Limb (tissue), 2 donors: ENCODE results near the gene KCNC4.

Experiments used
- DNase-seq, 2 donors: peaks; one replicate each; pipeline ENCODE4 v3.0.0-alpha.2; 2016; ENCODE audit errors: extremely low spot score in 2 of 2

KCNC4 gene

DNA sequence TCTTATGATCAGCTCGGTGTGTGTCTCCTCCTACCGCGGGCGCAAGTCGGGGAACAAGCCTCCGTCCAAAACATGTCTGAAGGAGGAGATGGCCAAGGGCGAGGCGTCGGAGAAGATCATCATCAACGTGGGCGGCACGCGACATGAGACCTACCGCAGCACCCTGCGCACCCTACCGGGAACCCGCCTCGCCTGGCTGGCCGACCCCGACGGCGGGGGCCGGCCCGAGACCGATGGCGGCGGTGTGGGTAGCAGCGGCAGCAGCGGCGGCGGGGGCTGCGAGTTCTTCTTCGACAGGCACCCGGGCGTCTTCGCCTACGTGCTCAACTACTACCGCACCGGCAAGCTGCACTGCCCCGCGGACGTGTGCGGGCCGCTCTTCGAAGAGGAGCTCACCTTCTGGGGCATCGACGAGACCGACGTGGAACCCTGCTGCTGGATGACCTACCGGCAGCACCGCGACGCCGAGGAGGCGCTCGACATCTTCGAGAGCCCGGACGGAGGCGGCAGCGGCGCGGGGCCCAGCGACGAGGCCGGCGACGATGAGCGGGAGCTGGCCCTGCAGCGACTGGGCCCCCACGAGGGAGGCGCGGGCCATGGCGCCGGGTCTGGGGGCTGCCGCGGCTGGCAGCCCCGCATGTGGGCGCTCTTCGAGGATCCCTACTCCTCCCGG is 1.5 kb downstream of the KCNC4 start:
- DNase-seq: peak in 1 of 2 donors; percentile 46

DNA sequence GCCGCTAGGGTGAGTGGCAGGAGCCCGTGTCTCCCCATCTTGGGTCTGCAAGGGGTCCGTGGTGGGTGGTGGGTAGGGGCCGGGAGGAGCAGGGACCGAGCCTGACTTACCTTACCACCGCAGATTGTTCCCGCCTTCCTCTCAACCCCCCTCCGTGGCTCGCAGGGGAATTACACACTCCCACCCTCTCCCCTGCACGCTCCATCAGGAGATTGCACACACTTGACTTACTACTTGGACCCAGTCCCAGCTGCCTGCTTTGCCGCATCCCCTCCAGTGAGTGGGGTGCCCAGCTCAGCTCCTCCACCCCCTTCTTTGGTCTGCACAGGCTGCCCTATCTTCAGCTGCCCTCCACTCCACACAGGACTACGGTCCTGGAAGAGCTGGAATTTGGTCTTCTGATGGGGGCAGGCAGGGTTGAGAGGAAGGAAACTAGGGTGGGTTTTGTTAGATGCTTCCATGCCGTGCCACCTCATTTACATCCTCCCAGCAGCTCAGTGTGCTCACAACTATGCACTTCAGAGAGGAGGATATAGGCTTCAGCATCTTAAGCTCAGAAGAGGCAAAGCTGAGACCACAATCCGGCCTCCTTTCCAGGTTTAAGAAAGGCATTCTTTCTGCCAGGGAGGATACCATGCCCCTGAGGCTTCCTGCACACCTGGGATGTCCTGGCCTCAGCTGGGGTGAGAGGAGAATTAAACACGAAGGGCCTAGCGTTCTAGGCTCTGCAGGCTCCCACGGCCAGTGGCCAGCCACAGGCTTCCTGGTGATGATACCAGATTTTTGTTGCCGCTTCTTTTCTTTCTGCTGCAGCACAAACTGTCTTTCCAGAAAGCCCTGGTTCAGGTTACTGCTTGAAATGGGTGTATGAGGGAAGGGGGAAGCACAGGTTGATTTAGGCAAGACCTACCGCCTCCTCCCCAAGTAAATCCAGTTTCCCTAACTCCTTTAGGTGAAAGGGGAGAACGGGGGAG is 2.3 kb downstream of the KCNC4 start:
- peak in 1 of 2 donors; percentile 48 for DNase-seq

DNA sequence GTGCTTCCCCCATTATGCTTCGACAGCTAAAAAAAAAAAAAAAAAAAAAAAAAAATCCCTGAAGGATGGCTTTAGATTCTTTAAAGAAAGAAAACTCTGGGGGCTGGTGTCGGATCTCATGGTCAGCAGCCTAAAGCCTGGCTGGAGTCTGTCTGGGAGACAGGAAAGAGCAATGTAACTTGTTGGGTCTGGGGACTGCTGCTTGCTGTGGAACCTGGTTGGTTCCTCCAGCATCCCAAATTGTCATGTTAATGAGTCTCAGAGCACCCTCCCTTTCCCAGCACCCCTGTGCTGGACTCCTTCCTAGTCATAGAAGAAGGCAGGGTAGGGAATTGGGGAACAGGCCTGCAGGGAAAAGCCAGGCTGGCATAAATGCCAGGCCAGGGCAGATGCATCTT is 3.0 kb downstream of the KCNC4 start:
- DNase-seq: no peak

DNA sequence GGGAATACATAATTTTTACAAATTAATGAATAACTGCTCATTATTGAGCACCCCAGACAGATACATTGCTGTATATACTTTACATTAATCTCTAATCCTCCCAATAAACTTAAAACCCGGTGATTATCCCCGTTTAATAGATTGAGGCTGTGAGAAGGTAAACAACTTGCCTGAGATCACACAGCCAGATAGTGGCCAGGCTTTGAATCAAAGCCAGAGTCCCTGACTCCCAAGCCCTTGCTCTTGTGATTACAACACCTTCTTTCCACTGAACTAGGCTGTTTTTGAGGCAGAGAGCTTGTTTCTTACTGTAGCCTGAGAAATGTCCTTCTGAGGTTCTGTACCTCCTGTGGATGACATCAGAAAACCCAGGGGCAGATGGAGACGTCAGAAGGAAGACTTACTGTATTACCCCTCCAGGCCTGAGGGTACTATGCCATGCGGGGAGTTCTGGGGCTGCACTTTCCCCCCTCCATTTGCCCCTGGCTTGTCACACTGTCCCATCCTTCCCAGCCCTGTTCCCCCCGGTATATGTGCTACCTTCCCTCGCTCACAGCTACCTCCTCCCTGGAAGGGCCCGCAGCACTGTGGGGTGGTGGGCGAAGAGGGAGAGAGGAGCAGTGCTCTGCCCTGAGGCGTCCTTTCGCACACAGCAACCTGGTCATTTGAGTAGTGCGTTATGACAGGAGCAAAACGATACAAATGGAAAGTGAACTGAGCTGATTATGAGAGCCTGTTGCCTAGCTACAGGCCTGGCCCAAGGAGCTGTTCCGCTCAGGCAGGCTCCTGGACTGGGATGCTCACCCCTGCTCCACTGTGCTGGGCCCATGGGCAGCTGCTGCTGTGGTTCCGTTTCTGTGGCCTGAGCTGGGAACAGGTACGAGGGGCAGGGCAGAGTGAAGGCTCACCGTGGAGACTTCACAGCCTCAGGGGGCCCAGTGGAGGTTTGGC is 4.6 kb downstream of the KCNC4 start:
- DNase-seq: no peak

DNA sequence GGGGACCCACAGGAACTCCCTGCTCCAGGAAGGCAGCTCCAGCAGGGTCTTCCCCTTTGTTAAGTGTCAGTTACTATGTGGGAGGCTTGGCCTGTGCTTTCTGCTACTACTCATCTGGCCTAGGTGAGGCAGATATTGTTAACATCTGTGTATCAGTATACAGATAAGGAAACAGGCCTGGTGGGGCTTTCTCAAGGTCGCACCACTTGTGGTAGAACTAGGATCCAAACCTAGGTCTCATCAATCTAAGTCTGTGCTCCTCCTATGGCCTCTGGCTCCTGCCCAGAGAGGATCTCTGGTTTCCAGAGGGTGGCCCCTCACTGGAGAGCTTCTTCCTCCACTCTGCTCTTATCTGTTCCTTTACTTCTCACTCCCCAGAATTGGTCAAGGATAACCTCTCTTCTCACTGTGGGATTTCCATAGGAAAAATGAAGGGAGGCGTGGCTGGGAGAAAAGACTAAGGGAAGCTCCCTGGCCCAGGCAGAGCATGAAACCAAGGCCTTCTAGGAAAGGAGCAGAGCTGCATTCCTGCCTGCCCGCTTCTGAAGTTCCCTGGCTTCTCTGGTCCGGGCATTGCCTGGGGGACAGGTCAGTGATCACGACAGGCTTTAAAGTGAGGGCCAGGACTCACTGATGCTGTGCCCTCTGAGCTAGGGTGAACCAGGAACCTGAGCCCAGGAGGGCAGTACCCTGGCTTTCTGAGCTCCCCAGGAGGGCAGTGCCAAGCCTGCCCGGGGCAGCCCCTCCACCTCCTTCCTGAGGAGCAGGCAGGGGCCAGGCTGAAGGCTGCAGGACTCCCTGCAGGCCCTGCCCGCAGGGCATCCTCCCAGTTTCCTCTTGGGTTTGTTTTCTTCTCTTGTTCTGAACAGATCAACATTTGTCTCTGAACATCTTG is 5.8 kb downstream of the KCNC4 start:
- no peak for DNase-seq

DNA sequence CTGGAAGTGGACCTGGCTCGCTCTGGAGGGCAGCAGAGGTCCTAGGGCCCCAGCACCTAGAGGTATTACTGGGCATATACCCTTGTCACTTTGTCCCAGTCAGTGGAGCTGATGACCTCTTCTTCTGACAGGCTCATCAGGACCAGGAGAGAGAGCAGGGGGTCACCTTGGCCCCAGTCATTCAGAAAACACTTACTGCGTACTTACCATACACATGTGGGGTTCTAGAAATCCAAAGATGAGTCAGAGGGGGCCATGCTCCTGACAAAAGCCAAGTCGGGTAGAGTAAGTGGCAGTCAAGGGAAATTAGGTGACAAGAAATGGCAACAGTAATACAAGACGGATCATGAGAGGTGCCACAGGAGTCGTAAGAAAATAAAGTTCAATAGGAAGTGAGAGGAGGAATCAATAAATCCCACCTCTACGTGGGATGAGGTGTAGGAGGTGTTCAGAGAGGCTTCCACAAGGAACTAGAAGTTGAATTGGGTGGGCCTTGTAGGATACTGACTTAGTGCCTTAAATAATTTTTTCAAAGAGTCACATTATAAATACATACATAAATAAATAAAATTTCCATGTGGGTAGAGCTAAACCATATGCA is 6.8 kb downstream of the KCNC4 start:
- DNase-seq: no peak

DNA sequence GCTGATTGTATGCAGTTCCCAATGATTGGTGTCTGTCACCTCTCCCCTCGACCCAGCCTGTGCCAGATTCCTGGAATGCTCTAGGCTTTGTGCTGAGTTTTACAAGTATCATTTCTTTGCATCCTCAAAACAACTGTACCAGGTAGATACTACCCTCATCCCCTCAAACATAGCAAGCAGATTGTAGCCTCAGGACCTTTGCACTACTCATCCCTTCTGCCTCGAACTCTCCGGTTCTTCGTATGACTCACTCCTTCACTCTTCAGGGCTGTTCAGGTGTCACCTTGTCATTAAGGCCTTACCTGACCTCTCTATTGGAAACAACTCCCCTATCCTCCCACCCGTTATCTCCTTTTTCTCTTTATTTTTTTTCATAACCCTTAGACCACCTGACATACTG is 8.0 kb downstream of the KCNC4 start:
- no peak for DNase-seq

DNA sequence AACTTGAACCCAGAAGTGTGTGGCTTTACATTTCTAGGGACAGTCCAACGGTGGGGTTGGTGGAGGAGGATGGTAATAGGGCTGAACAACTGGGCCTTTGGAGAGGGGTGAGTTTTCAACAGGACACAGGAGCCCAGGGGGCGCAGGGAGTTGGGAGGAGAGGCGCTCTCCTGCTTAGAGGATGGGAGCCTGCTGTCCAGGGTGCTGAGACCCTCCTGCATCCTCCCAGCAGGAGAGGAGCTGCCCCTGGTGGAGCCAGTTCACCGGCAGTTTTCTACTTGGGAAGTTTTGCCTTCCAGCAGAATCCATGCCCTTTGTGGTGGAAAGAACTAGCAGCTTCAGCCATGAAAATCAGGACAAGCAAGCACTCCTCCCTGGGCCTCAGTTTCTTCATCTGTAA is 8.6 kb downstream of the KCNC4 start:
- DNase-seq: no peak

DNA sequence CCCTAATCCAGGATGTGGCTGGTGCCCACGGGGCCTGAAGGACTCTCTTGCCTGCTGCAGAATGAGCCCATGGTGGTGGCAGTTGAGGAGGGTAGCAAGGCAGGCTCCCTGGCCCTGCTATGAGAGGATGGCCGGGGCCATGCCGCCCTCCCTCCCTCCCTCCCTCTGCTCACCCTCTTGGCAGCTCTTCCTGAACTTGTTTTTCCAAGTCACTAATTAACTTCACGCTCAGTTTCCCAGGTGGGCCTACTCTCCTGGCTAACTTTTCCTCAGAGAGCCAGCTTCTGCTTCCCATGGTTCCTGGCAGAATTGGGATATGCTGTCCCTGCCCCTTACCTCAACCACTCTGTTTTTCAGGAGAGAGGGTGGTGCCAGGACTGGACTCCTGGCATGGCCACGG is 10.2 kb downstream of the KCNC4 start:
- DNase-seq: no peak

DNA sequence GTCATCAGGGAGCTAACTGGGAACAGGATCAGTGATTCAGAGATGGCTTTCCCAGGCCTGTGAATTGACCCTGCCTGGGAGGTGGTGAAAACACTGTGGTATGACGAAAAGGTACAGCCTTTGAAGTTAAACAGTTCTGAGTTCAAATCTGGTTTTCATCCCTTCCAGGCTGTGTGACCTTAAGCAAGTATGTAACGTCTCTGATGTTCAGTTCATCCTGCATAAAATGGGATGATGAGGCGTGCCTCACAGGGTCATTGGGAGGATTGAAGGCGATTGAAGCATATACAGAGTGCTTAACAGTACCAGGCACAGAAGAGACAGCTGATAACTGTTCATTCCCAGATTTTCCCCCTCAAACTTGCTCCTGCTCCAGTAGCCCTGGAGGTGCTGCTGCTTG is 11.0 kb downstream of the KCNC4 start:
- no peak for DNase-seq

DNA sequence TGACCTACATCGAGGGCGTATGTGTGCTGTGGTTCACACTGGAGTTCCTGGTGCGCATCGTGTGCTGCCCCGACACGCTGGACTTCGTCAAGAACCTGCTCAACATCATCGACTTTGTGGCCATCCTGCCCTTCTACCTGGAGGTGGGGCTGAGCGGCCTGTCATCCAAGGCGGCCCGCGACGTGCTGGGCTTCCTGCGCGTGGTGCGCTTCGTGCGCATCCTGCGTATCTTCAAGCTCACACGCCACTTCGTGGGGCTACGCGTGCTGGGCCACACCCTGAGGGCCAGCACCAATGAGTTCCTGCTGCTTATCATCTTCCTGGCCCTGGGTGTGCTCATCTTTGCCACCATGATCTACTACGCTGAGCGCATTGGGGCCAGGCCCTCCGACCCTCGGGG is 13.0 kb downstream of the KCNC4 start:
- no peak for DNase-seq

DNA sequence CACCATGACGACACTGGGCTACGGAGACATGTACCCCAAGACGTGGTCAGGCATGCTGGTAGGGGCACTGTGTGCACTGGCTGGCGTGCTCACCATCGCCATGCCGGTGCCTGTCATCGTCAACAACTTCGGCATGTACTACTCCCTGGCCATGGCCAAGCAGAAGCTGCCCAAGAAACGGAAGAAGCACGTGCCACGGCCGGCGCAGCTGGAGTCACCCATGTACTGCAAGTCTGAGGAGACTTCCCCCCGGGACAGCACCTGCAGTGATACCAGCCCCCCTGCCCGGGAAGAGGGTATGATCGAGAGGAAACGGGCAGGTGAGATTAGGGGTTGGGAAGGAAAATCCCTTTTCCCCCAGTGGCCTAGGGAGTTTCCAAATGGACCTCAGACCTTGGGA is 13.5 kb downstream of the KCNC4 start:
- DNase-seq: no peak

DNA sequence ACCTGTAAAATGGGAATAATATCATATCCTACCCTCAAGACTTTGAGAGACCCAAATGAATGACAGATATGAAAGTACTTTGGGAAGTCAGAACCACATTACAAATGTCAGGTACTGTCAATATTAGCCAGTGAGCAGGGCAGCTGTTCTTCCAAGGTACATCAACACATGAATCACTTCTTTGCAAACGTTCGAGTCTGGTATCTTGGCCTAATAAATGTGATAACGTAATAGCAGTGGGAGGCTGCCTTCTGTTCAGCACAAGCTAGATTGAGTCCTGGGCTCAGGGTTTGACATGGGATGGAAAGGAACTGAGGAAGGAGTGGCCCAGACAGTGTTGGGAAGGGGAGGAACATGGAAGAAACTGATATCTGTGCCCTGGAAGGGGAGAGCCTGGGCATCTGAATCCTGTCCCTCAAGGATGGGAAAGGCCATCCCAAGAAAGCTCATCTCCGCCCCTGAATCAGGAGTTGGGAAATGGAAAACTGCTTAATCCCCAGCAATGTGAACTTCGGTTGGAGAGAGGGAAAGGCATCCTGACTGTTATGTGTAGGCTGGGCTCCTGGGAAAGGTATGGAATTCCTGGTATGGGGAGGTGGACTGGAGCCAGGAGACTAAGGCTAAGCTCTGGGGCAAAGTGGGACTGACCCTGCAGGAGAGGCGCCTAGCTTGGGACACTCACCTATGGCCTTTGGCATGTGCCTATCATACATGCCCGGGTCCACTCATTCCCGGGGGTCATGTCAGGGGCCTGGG is 14.3 kb downstream of the KCNC4 start:
- DNase-seq: no peak

DNA sequence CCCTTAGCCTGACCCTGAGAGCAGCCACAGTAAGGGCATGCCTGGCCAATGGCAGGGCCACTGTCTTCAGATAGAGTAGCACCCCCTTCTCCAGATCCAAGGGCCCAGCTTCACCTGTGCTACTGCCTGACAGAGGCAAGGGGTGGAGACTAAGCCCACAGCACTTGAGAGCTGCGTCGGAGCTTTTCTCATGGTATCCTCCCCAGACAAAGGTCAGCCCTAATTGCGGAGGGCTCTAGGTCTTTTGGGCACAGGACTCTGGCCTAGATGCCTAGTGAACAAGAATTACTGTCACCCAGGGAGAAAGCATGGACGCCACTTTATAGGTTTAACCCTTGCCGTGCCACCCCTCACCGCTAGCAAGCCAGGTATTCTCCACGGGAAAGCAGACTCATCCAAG is 15.1 kb downstream of the KCNC4 start:
- no peak for DNase-seq

DNA sequence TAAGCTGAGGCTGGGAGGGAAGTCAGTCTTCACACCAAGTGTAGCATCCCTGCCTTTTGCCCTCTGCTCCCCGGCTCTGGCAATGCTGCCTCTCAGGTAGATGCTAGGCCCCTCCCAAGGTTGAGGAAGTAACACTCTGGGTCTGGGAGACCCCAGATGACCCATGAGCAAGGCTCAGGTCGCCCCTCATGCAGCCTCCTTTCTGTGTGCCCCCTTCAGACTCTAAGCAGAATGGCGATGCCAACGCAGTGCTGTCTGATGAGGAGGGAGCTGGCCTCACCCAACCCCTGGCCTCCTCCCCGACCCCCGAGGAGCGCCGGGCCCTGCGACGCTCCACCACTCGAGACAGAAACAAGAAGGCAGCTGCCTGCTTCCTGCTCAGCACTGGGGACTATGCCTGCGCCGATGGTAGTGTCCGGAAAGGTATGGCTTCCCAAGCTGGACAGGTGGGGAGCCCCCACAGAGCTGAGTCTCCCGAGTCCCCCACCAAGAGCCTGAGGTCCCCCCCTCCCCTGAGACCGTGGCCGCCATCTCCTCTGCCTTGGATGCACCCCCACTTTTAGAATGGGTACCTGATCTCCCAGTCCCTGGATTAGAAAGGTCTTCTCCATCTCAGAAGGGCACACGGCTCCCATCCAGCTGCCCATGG is 15.8 kb downstream of the KCNC4 start:
- no peak for DNase-seq

DNA sequence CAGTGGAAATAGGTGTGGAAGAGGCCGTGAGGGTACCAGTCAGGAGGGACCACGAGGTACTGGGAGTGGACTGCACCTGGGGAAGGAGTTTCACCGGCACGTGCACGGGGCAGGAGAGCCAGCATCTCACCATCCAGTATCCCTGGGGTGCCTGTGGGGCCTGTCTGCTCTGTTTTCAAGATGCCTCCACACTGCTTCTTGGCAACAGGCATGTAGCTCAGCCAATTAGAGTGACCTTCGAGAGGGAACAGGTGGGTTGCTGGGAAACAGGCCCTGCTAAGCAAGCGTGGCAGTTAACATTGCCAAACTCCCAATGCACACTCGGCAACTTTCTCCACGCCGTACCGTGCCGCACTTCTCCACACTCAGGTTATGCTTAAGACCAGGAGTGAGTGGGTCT is 17.7 kb downstream of the KCNC4 start:
- DNase-seq: no peak

DNA sequence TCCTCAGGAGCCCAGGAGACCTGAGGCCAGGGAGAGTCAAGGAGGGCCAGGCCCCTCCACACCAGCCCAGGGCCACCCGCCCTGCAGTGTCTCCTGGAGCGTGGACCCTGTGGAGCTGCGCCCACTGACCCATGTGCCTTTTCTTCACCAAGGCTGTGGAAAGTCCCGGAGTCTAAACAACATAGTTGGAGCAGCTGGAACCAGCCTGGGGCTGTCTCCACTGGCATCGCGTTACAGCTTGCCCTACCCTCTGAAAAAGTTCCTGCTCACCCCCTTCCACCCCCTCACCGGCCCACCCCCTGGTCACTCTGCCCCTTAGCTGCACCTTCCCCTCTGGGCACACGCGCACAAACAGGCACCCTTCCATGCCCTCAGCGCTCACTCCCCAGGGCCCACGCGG is 18.3 kb downstream of the KCNC4 start:
- no peak for DNase-seq

DNA sequence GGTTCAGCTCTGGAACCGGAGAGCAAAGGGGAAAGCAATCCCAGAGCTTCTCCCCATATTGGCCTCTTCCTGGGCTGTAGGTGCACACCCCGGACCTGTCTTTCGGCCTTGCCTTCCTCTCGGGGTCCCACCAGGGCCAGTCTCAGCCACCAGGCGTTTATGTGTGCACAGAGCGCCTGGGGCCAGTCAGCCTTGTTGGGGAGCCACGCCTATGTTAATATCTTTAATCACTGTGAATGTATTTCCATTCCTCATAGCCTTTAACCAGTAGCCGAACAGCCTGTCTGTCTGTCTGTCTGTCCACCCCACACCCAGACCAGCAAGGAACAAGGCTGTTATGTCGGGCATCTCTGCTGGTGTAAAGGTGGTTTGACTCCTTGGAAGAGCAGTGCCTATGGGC is 18.8 kb downstream of the KCNC4 start:
- DNase-seq: no peak

DNA sequence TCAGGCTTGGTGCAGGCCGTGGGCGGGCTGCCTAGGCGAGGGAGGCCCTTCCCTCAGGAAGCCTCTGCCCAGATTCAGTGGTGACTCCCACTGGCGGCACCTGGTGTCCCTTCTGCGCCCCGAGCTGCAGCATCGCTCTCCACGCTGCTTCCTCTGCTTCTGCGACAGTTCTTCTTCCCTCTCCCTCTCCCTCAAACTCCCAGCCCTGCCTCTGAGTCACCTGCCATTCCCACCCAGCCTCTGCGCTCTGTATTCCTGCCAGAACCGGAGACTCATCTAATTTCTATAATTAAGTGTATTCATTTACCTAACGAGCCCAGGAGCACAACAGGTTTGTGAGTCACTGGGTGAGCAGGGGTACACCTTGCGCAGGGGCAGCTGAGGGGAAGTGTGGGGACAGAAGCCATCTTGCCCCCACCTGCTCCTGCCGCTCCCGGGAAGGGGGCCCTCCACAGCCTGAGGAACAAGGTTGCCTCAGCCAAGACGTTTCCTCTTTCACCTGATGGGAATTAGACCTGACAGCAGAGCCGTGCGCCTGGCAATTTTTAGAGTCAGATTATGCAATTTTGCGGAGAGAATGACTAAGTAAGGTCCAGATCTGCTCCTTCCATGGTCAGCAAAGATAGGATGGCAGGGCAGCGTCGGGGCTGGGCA is 19.4 kb downstream of the KCNC4 start:
- DNase-seq: no peak
